GM19193 (cell line): ENCODE results near the gene DDX54.

ENCODE experiments used
- POLR2A ChIP-seq: IDR thresholded peaks from 4 replicates; pipeline ENCODE4 v1.6.1; 2011; ENCODE audit not compliant: insufficient read depth, insufficient read length; ENCODE audit errors: extremely low read depth

Gene DDX54

DNA sequence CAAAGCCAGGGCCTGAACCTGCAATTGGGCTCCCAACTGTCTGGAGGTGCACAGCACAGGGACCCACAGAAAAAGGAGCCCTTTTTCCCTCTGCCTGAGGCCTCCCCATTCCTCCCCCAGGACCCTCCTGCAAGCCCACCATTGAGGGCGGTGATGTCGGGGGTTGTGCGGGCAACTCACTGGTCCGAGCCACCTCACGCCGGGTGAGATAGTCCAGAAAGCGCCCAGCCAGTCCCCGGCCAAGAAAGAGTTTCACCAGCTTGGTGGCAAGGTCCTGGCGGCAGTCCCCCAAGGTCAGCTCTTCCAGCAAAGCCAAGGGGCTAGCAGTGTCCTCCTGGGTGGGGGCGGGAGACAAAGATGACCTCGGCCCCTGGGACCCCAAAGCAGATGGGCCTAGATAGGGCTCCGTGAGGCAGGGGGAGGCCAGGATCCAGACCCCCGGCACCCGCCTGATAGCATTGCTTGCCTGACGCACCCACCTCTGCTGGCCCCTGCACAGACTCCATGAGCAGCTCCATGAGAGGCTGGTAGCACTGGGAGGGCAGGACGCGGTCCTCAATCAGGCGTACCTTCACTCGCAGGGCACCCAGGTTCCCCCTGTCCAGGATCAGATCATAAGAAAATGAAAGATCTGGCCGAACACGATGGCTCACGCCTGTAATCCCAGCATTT, 69.7 kb downstream of the DDX54 start:
- no peak for TF ChIP-seq POLR2A

DNA sequence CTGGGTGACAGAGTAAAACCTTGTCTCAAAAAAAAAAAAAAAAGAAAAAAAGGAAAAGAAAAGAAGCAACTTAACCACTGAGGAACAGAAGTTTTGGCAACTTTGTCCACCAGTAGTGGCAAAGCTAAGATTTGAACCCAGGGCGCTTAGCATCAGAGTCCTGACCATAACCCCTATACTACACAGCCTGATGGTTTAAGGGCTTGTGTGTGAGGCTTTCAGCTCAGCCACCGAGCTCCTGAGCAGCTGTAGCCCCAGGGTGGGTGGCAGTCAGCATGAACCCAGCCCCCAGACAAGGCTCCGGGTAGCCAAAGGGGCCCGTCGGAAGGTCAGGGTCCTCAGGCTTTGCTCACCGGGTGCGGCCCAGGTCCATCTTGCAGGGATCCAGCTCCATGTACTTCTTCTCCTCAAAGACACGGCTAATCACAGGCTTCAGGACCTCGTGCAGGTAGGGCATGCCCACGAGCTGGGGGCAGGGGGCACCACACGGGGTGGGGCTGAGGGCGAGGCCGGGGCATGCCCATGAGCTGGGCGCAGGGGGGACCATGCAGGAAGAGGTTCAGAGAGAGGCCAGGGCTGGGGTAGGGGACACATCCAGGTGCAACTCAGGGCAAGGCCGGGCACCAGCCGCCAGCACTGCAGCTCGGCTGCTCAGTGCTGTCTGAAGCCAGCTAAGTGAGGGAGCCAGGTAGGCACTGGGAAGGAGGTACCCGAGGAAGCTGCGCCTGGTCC, 70.7 kb downstream of the DDX54 start:
- no peak for TF ChIP-seq POLR2A

DNA sequence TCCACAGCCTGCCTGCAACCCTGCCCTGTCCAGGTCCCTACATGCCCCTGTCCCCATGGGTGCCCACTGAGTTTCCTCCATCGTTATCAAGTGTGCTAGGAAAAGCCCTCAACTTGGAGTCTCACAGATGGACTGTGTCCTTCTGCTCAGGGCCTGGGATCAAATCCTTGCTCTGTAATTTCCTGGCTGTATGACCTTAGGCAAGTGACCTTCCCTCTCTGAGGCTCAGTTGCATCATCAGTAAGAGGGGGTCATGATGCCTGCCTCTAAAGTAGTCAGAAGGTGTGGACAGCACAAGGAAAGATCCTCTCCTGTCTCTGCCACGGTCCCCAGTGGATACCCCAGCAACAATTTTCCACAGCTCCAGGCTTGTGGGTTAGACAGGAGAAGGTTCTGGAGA, 71.9 kb downstream of the DDX54 start:
- TF ChIP-seq POLR2A, result no peak

DNA sequence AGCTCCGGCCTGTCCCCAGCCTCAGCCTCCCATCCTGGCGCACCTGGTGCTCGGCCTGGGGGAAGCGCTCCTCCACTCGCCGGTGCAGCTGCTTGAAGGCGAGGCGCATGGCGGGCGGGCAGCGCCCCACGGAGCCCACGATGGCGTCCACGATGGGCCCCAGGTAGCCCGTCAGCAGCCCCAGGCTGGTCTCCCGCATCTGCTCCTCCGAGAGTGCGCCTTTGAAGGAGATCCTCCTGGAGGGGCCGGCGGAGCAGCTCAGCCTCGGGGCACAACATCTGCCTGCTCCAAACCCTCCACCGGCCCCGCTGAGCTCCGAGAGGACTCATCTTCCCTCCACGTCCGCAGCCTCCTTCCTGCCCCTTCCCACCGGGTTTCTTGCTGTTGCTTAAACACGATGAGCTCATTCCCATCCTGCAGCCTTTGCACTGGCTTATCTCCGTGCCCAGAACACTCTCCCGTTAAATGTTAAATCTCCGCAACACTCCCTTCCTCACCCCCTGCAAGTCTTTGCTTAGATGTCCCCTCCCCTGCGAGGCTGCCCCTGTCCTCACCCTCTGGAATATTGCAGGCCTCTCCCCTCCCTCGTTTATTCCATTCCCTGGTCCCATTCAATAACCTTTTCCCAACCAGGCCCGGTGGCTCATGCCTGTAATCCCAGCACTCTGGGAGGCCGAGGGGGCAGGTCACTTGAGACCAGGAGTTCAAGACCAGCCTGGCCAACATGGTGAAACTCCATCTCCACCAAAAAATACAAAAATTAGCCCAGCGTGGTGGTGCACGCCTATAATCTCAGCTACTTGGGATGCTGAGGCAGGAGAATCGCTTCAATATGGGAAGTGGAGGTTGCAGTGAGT, 73.0 kb downstream of the DDX54 start:
- no peak for TF ChIP-seq POLR2A

DNA sequence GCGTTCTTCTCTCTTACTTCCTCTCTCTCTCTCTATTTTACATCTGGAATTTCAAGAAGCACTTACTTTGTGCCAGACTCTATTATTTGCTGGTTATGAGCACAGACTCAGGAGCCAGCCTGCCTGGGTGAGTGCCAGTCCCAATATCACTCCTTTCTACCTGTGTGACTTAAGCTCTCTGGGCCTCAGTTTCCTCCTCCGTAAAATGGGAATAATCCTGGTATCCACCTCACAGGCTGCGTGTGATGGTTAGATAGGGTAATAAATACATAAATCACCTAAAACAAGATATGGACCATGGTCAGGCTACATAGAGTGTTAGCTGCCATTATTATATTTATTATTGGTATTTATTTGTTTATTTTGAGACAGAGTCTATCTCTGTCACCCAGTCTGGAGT, 74.0 kb downstream of the DDX54 start:
- no peak for TF ChIP-seq POLR2A

DNA sequence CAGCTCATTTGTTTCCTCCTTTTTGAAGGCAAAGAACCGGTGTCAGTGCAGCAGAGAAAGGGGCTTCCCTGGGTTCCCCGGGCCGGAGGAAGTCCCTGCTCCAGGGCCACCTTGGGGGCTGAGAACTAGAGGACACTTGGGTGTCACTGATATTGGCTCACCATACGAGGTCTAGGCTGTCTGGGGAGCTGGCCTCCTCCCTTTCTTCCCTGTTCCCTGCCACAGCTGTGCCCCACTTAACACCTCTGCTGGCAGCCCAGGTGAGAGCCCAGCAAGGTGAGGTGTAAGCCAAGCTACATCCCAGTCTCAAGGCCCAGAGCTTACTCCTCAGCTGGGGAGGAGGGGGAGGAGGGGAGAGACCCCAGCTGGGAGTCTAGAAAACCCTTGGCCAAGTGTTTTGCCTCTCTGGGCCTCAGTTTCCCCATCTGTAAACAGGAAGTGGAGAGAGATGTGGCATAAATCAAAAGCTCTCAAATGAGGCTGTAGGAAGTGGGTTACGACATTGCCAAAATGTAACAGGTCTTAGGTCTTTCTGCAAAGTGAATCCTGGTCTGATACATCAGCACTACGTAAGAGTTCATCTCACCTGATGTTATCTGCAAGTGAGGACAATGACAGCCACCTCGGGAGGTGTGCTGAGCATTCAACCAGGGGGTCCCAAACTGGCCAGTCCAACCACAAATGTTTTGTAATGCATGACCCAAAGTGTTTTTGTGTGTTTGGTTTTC, 75.2 kb downstream of the DDX54 start:
- TF ChIP-seq POLR2A, result no peak

DNA sequence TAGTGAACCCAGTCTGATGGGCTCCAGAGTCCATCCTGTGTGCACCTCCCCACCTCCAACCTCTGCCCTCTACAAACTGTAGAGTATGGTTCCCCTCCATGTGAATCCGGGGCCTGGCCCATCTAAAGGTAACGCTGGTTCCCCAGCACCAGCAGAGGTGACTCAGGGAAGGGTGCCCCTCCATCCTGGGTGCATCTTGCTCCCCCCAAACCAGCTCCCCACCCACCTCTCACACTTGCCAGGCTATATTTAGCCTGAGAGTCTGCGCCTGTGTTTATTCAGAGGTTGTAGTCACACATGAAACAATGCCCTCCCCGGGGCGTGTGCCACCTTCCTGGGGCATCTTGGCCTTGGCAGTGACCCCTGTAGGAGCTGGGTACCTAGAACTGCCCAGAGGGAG, 75.9 kb downstream of the DDX54 start:
- TF ChIP-seq POLR2A, result no peak

- TF ChIP-seq POLR2A, result no peak
Observed at GRCh38 chr12:113108308-113108707, 77.0 kb downstream of the DDX54 start.
